Panc1 (cell line): Measurements from ENCODE around the gene ROBO1.

Source experiments
- SIN3A ChIP-seq: IDR thresholded peaks from 2 replicates; pipeline ENCODE4 v1.6.1; 2012; ENCODE audit warnings: low read depth, mild to moderate bottlenecking, low read length, moderate library complexity, borderline replicate concordance; ENCODE audit not compliant: insufficient read depth
- TCF7L2 ChIP-seq: IDR thresholded peaks from 2 replicates; pipeline ENCODE4 v1.6.1; 2011; ENCODE audit warnings: mild to moderate bottlenecking, low read depth, low read length, inconsistent platforms
- TF ChIP-seq, protein P1 (sequence below): fragments of 450-650 bp; IDR thresholded peaks from 2 replicates; pipeline ENCODE4 v1.5.1; 2017; ENCODE audit warnings: mild to moderate bottlenecking

DNA sequence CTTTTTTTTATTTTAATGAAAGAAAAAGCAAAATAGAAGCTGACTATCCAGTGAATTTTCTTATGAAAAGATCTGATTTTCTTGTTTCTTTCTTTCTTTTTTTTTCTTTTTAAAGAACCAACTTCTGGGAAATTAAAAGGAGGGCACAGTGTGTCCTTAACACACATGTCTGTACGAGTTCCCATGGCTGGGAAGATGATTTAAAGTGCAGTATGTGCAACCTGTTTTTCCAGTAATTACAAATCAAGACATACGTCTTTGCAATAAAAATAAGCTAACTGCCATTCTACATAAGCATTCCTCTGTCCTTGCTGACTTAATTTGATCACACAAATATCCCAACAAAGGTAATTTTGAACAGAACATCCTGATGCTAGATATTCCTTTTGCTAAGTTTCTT, 416.1 kb downstream of the ROBO1 start:
- TF ChIP-seq SIN3A (no peak), TCF7L2 (no peak)
- TF ChIP-seq, protein P1, sequence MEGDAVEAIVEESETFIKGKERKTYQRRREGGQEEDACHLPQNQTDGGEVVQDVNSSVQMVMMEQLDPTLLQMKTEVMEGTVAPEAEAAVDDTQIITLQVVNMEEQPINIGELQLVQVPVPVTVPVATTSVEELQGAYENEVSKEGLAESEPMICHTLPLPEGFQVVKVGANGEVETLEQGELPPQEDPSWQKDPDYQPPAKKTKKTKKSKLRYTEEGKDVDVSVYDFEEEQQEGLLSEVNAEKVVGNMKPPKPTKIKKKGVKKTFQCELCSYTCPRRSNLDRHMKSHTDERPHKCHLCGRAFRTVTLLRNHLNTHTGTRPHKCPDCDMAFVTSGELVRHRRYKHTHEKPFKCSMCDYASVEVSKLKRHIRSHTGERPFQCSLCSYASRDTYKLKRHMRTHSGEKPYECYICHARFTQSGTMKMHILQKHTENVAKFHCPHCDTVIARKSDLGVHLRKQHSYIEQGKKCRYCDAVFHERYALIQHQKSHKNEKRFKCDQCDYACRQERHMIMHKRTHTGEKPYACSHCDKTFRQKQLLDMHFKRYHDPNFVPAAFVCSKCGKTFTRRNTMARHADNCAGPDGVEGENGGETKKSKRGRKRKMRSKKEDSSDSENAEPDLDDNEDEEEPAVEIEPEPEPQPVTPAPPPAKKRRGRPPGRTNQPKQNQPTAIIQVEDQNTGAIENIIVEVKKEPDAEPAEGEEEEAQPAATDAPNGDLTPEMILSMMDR: no peak
